Measurements from ENCODE around the gene ARIH1. TPM values are rescaled to one million over a fixed set of nuclear protein-coding genes. Genes with fewer than 3 reads are reported as not detected.
"Not testable (repeated sequence)": the region's sequence is repeated elsewhere in the genome, so short reads cannot be mapped to it uniquely, and the experiment has no call there.

ARIH1 gene
- total RNA-seq, 1 donor from 2014 or later = 141 TPM

DNA sequence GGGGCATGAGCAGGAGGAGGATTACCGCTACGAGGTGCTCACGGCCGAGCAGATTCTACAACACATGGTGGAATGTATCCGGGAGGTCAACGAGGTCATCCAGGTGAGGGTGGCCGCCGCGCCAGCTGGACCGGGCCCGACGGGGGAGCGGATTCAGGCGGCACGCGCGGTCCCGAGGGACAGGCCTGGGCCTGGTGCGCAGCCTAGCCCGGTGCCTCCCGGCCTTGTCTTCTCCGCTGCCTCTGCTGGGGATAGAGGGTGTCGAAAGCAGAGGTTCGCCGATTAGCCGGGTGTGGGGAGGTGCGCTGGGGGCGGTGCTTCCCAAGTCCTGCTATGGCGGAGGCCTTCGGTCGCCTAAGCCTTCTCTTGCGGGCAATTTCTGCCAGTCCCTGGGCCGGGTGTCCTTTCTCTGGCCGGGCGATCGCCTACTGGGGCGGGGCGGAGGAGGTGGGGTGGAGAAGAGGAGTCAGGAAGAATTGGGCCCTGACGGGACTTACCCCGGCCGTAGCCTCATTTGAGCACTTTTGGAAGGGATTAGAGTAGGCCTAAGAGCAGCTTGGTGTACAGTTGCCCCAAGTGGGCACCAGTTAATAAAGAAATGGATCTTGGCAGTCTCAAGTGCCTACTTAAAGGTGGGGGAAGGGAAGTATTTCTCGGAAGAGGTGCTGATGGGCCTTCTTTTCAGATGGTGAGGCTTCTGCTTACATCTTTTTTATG is 940 bp downstream of the ARIH1 start:
- Mint-ChIP-seq H3K4me1 (peaks cover 31% of the 10 kb centered on the region), H3K4me3 (peak overlapping the region; percentile 91), H3K9me3 (no peaks in the 10 kb centered on the region), H3K36me3 (ENCODE audit: low read depth) (peaks cover 32% of the 10 kb centered on the region), H3K27ac (peak overlapping the region; percentile 99), H3K27me3 (no peaks in the 10 kb centered on the region)
- DNase-seq = peak; percentile 94
- intact Hi-C loops (cut with micrococcal nuclease) = loop anchor here (1.0 to 10.0 kb wide), 8 partner anchors 99 to 1517 kb away; partner anchors contain the start of genes ADPGK, BBS4, CELF6 and HEXA

DNA sequence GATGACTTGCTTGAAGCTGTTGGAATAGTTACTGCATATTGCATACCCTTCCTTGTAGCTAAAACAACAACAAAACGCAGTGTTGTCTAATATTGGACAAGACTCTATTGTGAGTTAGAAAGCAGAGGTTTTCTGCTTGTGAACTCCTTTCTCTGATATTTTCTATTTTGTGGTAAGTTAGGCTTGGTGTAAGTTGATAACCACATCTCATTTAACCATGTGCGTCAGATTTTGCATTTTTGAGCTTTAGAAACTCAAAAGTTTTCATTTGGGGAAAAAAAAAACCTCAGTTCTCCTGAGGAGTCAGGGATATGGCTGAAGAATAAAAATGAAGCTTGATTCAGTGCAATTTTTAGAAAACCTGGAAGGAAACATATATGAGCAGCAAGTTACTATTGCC is 1.5 kb downstream of the ARIH1 start:
- Mint-ChIP-seq H3K4me3 (peak overlapping the region; percentile 91), H3K9me3 (no peaks in the 10 kb centered on the region), H3K4me1 (peaks cover 32% of the 10 kb centered on the region), H3K27ac (peak overlapping the region; percentile 99), H3K36me3 (ENCODE audit: low read depth) (peaks cover 35% of the 10 kb centered on the region), H3K27me3 (no peaks in the 10 kb centered on the region)
- no peak for DNase-seq
- intact Hi-C loops (cut with micrococcal nuclease) = loop anchor here (2.0 to 10.0 kb wide), 2 partner anchors 307 to 361 kb away; partner anchors contain the start of genes ADPGK, MYO9A and SENP8

DNA sequence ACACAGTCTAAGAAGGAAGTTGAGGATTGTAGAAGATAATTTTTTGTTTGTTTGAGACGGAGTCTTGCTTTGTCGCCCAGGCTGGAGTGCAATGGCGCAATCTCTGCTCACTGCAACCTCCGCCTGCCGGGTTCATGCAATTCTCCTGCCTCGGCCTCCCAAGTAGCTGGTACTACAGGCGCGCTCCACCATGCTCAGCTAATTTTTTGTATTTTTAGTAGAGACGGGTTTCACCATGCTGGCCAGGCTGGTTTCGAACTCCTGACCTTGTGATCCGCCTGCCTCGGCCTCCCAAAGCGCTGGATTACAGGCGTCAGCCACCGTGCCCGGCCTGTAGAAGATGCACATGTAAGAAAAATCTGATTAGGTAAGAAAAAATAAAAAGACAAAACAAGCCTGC is 2.2 kb downstream of the ARIH1 start:
- Mint-ChIP-seq H3K4me3 (peak overlapping the region; percentile 91), H3K27ac (peak overlapping the region; percentile 38)
- intact Hi-C loops (cut with micrococcal nuclease) = loop anchor here (10.0 kb wide), 1 partner anchor 362 kb away; the partner anchor contains the start of genes MYO9A and SENP8

DNA sequence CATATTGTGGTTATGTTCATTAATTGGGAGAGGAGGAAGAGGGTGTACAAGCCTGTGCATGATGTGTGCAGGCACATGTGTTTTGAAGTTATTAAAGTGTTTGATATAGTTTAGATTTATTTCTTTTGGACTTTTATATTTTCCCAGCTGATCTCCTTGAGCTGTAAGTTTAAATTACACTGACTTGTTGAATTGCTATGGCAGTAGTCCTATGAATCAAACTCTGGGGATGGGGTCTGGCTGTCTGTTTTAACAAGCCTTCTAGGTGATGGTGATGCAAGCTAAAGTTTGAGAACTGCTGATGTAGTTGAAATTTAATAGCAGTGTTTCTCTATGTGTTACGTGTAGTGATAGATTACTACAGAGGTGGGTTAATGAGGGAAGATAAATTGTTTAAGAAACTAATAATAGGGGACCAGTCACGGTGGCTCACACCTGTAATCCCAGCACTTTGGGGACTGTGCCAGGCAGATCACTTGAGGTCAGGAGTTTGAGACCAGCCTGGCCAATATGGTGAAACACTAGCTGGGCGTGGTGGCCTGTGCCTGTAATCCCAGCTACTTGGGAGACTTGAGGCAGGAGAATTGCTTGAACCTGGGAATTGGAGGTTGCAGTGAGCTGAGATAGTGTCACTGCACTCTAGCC is 7.0 kb downstream of the ARIH1 start:
- Mint-ChIP-seq H3K36me3 (ENCODE audit: low read depth) (peaks cover 50% of the 10 kb centered on the region), H3K4me3 (no peak overlapping the region), H3K9me3 (no peaks in the 10 kb centered on the region), H3K27ac (no peak overlapping the region), H3K27me3 (no peaks in the 10 kb centered on the region), H3K4me1 (peaks cover 36% of the 10 kb centered on the region)
- intact Hi-C loops (cut with micrococcal nuclease) = no loop called here
- DNase-seq = no peak

More for the DNA sequence above, 2.2 kb downstream of the ARIH1 start:
- Mint-ChIP-seq H3K36me3 (ENCODE audit: low read depth) (peaks cover 41% of the 10 kb centered on the region), H3K4me1 (peaks cover 38% of the 10 kb centered on the region)
- H3K9me3 Mint-ChIP-seq, DNase-seq, H3K27me3 Mint-ChIP-seq: not testable (repeated sequence)

DNA sequence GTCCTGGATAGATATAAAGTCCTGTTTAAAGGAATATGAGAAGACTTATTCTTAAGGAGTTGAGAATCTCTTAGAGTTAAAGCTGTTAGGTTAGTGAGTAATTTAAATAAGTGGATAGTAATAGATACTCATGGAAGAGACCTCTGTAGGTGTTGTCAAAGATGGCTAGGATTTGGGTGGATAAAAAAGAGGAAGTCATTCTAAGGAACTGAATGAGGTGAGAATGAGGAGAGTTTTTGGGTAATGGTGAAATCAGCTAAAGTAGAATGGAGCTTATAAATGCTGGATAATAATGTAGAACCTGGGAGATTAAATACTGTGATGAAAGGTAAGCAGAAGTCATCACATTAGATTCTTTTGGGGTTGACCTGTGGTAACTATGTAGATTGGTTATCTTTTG is 8.1 kb downstream of the ARIH1 start:
- Mint-ChIP-seq H3K27me3 (no peaks in the 10 kb centered on the region), H3K27ac (no peak overlapping the region), H3K9me3 (no peaks in the 10 kb centered on the region), H3K4me3 (no peak overlapping the region), H3K36me3 (ENCODE audit: low read depth) (peaks cover 40% of the 10 kb centered on the region), H3K4me1 (peaks cover 25% of the 10 kb centered on the region)
- intact Hi-C loops (cut with micrococcal nuclease) = no loop called here
- no peak for DNase-seq

DNA sequence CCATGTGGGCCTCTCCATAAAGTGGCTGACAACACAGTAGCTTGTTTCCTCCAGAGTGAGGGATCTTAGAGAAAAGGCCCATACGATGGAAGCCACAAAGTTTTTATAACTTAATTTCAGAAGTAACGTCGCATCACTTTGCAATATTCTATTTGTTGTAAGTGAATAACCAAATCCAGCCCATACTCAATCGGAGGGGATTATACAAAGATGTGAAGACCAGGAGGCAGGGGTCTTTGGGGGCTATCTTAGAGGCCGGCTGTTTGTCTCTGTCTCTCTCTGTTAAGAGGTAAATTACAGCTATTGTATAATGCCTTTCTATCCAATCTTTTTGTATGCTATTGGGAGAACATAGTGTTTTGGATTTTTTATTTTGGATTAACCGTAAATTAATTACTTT is 9.1 kb downstream of the ARIH1 start:
- H3K36me3 Mint-ChIP-seq (ENCODE audit: low read depth) = peaks cover 39% of the 10 kb centered on the region
- no peaks in the 10 kb centered on the region for H3K9me3 Mint-ChIP-seq
- peaks cover 27% of the 10 kb centered on the region for H3K4me1 Mint-ChIP-seq
- intact Hi-C loops (cut with micrococcal nuclease) = no loop called here
- no peak overlapping the region for H3K27ac Mint-ChIP-seq
- DNase-seq = no peak
- no peak overlapping the region for H3K4me3 Mint-ChIP-seq
- H3K27me3 Mint-ChIP-seq = no peaks in the 10 kb centered on the region

DNA sequence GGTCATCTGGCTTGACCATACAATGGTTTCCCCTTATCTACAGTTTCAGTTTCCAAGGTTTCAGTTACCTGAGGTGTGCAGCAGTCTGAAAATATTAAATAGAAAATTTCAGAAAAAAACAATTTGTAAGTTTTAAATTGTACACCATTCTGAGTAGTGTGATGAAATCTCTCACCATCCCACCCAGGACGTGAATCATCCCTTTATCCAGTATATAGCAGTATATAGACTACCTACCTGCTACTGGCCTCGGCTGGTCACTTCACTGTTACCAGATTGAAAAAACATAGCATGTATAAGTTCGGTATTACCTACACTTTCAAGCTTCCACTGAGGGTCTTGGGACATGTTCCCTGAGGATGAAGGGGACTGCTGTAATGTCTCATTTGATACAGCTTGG is 12.0 kb downstream of the ARIH1 start:
- intact Hi-C loops (cut with micrococcal nuclease) = no loop called here
- H3K36me3 Mint-ChIP-seq (ENCODE audit: low read depth) = peaks cover 21% of the 10 kb centered on the region
- no peak for DNase-seq
- H3K27me3 Mint-ChIP-seq = no peaks in the 10 kb centered on the region
- no peak overlapping the region for H3K4me3 Mint-ChIP-seq
- peaks cover 22% of the 10 kb centered on the region for H3K4me1 Mint-ChIP-seq
- H3K27ac Mint-ChIP-seq = no peak overlapping the region
- H3K9me3 Mint-ChIP-seq = no peaks in the 10 kb centered on the region

DNA sequence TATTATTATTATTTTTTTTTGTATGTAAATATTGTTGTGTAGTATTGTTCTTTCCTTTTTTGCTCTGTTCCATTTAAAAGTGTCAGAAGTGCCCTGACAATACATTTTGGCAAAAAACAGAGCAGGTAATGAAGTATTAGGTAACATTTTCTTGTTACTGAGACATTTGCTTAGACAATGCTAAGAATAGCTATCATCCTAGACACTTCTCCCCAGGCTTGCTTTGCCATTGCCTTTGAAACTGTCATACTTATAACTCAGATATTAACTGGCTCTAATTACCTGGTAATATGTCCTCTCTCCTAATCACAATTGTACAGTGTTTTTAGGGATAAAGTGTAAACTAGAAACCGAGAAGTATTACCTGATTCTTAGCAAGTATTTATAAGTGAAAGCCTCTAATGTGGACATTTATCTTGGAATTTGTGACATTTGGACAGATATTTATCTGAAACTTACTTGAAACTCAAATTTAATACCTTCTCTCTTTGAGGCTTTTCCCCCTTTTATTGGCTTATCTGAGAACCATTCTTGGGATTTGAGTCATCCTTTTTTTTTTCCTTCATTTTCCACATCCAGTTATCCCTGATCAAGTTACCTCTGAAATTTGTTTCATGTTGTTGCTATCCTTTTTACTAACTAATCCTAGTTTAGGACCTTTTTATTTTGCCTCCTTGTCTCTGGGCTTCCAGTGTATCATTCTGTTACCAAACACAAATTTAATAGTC is 13.1 kb downstream of the ARIH1 start:
- Mint-ChIP-seq H3K9me3 (no peaks in the 10 kb centered on the region), H3K36me3 (ENCODE audit: low read depth) (peaks cover 18% of the 10 kb centered on the region), H3K4me3 (no peak overlapping the region), H3K27me3 (no peaks in the 10 kb centered on the region), H3K4me1 (peaks cover 18% of the 10 kb centered on the region), H3K27ac (no peak overlapping the region)
- intact Hi-C loops (cut with micrococcal nuclease) = no loop called here
- no peak for DNase-seq

DNA sequence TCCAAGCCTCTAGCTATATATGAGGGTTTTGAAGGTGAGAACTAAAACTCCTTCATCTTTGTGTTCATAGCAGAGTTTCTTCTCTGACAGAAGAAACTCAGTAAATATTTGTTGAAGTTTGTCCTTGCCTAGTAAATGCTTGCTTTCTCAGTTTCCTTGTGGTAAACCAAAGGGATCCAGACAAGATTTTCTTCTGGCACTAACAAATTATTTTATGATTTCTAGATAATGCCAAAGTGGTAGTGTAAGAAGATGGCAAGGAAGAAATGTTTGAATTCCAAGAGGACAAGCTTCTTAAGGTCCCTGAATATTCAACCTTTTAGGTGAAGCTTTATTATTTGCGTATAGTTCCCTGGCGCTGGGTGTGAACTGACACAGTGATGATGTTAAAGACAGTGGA is 14.4 kb downstream of the ARIH1 start:
- no peak overlapping the region for H3K4me3 Mint-ChIP-seq
- DNase-seq = no peak
- peaks cover 12% of the 10 kb centered on the region for H3K4me1 Mint-ChIP-seq
- intact Hi-C loops (cut with micrococcal nuclease) = no loop called here
- no peaks in the 10 kb centered on the region for H3K27me3 Mint-ChIP-seq
- H3K36me3 Mint-ChIP-seq (ENCODE audit: low read depth) = peaks cover 12% of the 10 kb centered on the region
- no peak overlapping the region for H3K27ac Mint-ChIP-seq
- H3K9me3 Mint-ChIP-seq = no peaks in the 10 kb centered on the region

DNA sequence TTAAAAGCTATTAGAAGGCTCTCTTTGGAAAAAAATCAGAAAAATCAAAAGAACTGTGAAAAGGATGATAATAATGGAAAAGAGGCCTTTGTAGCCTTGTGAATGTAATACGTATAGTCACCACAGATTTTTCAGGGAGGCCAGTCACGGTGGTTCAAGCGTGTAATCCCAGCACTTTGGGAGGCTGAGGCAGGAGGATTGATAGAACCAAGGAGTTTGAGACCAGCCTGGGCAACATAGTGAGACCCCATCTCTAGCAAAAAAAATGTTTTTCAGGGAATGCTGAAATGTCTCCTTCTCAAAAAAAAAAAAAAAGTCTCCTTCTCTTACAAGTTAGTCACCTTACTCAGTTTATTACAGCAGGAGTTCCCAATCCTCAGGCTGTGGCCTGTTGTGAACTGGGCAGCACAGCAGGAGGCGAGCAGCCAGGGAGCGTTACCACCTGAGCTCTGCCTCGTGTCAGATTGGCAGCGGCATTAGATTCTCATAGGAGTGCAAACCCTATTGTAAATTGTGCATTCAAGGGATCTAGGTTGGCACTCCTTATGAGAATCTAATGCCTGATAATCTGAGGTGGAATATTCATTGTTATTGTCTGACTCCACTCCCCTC is 15.9 kb downstream of the ARIH1 start:
- H3K4me3 Mint-ChIP-seq = no peak overlapping the region
- peaks cover 8% of the 10 kb centered on the region for H3K36me3 Mint-ChIP-seq (ENCODE audit: low read depth)
- intact Hi-C loops (cut with micrococcal nuclease) = no loop called here
- H3K27me3 Mint-ChIP-seq = no peaks in the 10 kb centered on the region
- H3K27ac Mint-ChIP-seq = no peak overlapping the region
- peak; percentile 40 for DNase-seq
- no peaks in the 10 kb centered on the region for H3K9me3 Mint-ChIP-seq
- H3K4me1 Mint-ChIP-seq = peaks cover 14% of the 10 kb centered on the region

DNA sequence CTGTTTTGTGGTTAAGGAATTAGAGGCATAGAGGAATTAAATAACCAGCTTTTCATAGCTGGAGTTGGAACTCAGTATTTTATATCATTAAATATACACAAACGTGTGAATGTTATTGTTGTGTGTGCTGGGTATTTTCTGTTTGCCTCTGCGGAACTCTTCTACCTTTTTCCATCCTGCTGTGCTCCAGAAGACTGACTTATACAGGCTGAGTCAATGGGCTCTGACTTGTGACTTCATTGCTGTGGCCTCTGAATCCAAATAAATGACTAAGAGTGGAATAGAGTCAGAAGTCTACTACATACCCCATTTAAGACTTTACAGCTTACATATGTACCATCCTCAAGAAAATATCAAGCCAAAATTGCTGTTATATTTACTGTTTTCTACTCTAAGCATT is 17.6 kb downstream of the ARIH1 start:
- Mint-ChIP-seq H3K27ac (no peak overlapping the region), H3K4me1 (peaks cover 14% of the 10 kb centered on the region), H3K4me3 (no peak overlapping the region), H3K9me3 (no peaks in the 10 kb centered on the region), H3K36me3 (ENCODE audit: low read depth) (peaks cover 8% of the 10 kb centered on the region), H3K27me3 (no peaks in the 10 kb centered on the region)
- no peak for DNase-seq
- intact Hi-C loops (cut with micrococcal nuclease) = no loop called here

DNA sequence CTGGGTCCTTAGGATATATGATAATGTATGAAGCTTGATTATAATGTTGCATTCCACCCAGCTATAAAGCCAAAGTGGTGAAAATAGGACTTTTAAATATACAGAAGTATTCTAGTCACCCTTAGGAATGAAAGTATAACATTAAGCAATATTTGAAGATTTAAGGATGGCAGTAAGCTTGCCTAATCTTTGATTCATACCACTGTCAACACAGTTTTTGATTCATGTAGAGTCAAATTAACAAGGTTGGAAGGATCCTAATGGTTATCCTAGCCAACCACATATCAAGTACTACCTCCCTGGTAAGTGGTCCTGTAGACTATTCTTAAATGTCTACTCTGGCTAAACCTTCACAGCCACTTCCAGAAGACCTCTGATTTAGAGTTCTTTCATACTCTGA is 18.6 kb downstream of the ARIH1 start:
- Mint-ChIP-seq H3K4me3 (no peak overlapping the region), H3K27ac (no peak overlapping the region), H3K9me3 (no peaks in the 10 kb centered on the region), H3K36me3 (ENCODE audit: low read depth) (peaks cover 7% of the 10 kb centered on the region), H3K27me3 (no peaks in the 10 kb centered on the region), H3K4me1 (peaks cover 16% of the 10 kb centered on the region)
- intact Hi-C loops (cut with micrococcal nuclease) = no loop called here
- no peak for DNase-seq

DNA sequence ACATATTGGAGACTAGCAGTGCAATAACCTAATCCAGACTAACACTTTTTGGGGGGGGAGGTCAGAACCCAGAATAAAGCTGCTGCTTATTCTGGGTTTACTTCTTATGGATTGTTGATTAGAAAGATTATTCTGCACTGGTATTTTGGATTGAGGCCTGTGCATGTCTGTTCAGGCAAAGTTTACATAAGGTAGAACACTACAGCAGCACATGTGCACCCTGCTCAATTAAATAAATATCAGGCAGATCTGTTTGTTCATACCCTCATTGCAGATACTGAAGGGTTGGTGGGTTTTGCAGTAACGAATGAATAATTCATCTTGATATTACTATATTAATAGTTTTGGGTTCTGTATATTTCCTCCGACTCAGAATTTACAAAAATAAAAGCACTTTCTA is 19.1 kb downstream of the ARIH1 start:
- no peak for DNase-seq
- intact Hi-C loops (cut with micrococcal nuclease) = no loop called here
- H3K4me1 Mint-ChIP-seq = peaks cover 15% of the 10 kb centered on the region
- no peaks in the 10 kb centered on the region for H3K9me3 Mint-ChIP-seq
- H3K27me3 Mint-ChIP-seq = no peaks in the 10 kb centered on the region
- H3K36me3 Mint-ChIP-seq (ENCODE audit: low read depth) = peaks cover 5% of the 10 kb centered on the region
- H3K4me3 Mint-ChIP-seq = no peak overlapping the region
- no peak overlapping the region for H3K27ac Mint-ChIP-seq

DNA sequence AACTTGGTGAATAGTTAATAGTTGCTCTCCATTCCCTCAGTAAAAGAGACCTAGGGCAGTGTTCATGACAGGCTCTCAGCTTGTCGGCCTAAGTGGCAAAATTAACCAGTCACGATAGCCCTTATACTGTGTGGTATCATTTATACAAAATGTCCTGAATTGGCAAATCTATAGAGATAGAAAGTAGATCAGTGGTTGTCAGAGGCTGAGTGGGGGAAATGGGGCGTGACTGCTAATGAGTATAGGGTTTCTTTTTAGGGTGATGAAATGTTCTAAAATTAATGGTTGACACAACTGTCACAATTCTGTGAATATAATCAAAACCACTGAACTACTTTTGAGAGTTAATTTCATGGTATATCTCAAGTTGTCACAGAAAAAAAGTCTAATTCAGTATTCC is 20.9 kb downstream of the ARIH1 start:
- H3K27ac Mint-ChIP-seq = no peak overlapping the region
- DNase-seq = peak; percentile 40
- H3K9me3 Mint-ChIP-seq = no peaks in the 10 kb centered on the region
- no peak overlapping the region for H3K4me3 Mint-ChIP-seq
- H3K36me3 Mint-ChIP-seq (ENCODE audit: low read depth) = peaks cover 11% of the 10 kb centered on the region
- no peaks in the 10 kb centered on the region for H3K27me3 Mint-ChIP-seq
- H3K4me1 Mint-ChIP-seq = peaks cover 14% of the 10 kb centered on the region
- intact Hi-C loops (cut with micrococcal nuclease) = no loop called here
